ENCODE data around the gene SLMAP. TPM values are rescaled to one million over a fixed set of nuclear protein-coding genes. Genes with fewer than 3 reads are reported as not detected.

SLMAP gene
- total RNA-seq, 1 experiment from 2014 or later = 49.2 TPM

GRCh38 chr3:57942388-57942787, 186.3 kb downstream of the SLMAP start:
- Histone ChIP-seq H3K9me3 (ENCODE audit: control insufficient read depth, insufficient read depth, low read depth, low read length) (no peaks in the 10 kb centered on the region), H3K4me1 (ENCODE audit: control insufficient read depth, insufficient read depth, low read length) (peaks cover 21% of the 10 kb centered on the region), H3K27me3 (ENCODE audit: control insufficient read depth, insufficient read depth, low read length) (no peaks in the 10 kb centered on the region), H3K4me3 (ENCODE audit: low read depth in 2 of 2, low read length in 2 of 2) (no peak overlapping the region), H3K27ac (ENCODE audit: low read length) (peak overlapping the region; percentile 70; the same call in 1 of the 2 replicates), H3K36me3 (ENCODE audit: control insufficient read depth, insufficient read depth, low read length) (no peaks in the 10 kb centered on the region)
- POLR2A ChIA-PET = no interaction called here
- no TSS peak for BruUV-seq (replicated peaks)
- DNase-seq (ENCODE audit: low read depth, low spot score) (no peak), ATAC-seq (no peak)
- CTCF ChIA-PET = no interaction called here
- in situ Hi-C loops (cut with HindIII; ENCODE audit: low pct_unique_long_range_greater_than_20kb, low sequenced_read_pairs) = no loop called here
- intact Hi-C loops (cut with micrococcal nuclease; ENCODE audit: unreplicated experiment) = no loop called here
- TF ChIP-seq TCF7L2 (IDR thresholded peaks at IDR 0.05; ENCODE audit: low read depth, low read length) = no peak

- Histone ChIP-seq H3K4me1 (ENCODE audit: control insufficient read depth, insufficient read depth, low read length) (peaks cover 21% of the 10 kb centered on the region), H3K9me3 (ENCODE audit: control insufficient read depth, insufficient read depth, low read depth, low read length) (no peaks in the 10 kb centered on the region), H3K27ac (ENCODE audit: low read length) (peak overlapping the region; percentile 70), H3K27me3 (ENCODE audit: control insufficient read depth, insufficient read depth, low read length) (no peaks in the 10 kb centered on the region), H3K4me3 (ENCODE audit: low read depth in 2 of 2, low read length in 2 of 2) (no peak overlapping the region), H3K36me3 (ENCODE audit: control insufficient read depth, insufficient read depth, low read length) (no peaks in the 10 kb centered on the region)
- intact Hi-C loops (cut with micrococcal nuclease; ENCODE audit: unreplicated experiment) (no loop called here), in situ Hi-C loops (cut with HindIII; ENCODE audit: low pct_unique_long_range_greater_than_20kb, low sequenced_read_pairs) (no loop called here)
- ChIA-PET POLR2A (no interaction called here), CTCF (no interaction called here)
- no TSS peak for BruUV-seq (replicated peaks)
- TF ChIP-seq CTCF (IDR thresholded peaks at IDR 0.05) (no peak), POLR2AphosphoS5 (IDR thresholded peaks at IDR 0.05; ENCODE audit: low read depth, low read length) (no peak), REST (IDR thresholded peaks at IDR 0.05; ENCODE audit: insufficient read depth in 1 of 2, low read depth in 2 of 2, low read length in 1 of 2) (no peak), SIN3A (IDR thresholded peaks at IDR 0.05; ENCODE audit: borderline replicate concordance, insufficient read depth, low read depth, low read length) (no peak), TCF7L2 (IDR thresholded peaks at IDR 0.05; ENCODE audit: low read depth, low read length) (no peak)
- ATAC-seq (peak; percentile 61; the same call in 1 of the 2 replicates), DNase-seq (ENCODE audit: low read depth, low spot score) (no peak)
Observed at GRCh38 chr3:57942872-57943283, 186.8 kb downstream of the SLMAP start.

- DNase-seq (ENCODE audit: low read depth, low spot score) (no peak), ATAC-seq (peak; percentile 54)
- in situ Hi-C loops (cut with HindIII; ENCODE audit: low pct_unique_long_range_greater_than_20kb, low sequenced_read_pairs) = no loop called here
- intact Hi-C loops (cut with micrococcal nuclease; ENCODE audit: unreplicated experiment) = no loop called here
- CTCF ChIA-PET = no interaction called here
- Histone ChIP-seq H3K9me3 (ENCODE audit: control insufficient read depth, insufficient read depth, low read depth, low read length) (no peaks in the 10 kb centered on the region), H3K36me3 (ENCODE audit: control insufficient read depth, insufficient read depth, low read length) (no peaks in the 10 kb centered on the region), H3K4me3 (ENCODE audit: low read depth in 2 of 2, low read length in 2 of 2) (no peak overlapping the region), H3K27ac (ENCODE audit: low read length) (peak overlapping the region; percentile 70), H3K27me3 (ENCODE audit: control insufficient read depth, insufficient read depth, low read length) (no peaks in the 10 kb centered on the region), H3K4me1 (ENCODE audit: control insufficient read depth, insufficient read depth, low read length) (peaks cover 21% of the 10 kb centered on the region)
- no TSS peak for BruUV-seq (replicated peaks)
- POLR2A ChIA-PET = interaction anchor here (0.6 kb wide), 1 partner anchor 138 kb away, joined by 5 read pairs; no protein-coding TSS in a partner anchor
- no peak for TF ChIP-seq REST (IDR thresholded peaks at IDR 0.05; ENCODE audit: insufficient read depth in 1 of 2, low read depth in 2 of 2, low read length in 1 of 2)
- peak; percentile 93 for TF ChIP-seq TCF7L2 (IDR thresholded peaks at IDR 0.05; ENCODE audit: low read depth, low read length)
- no peak for TF ChIP-seq POLR2AphosphoS5 (IDR thresholded peaks at IDR 0.05; ENCODE audit: low read depth, low read length)
- TF ChIP-seq CTCF (IDR thresholded peaks at IDR 0.05) = no peak
- no peak for TF ChIP-seq SIN3A (IDR thresholded peaks at IDR 0.05; ENCODE audit: borderline replicate concordance, insufficient read depth, low read depth, low read length)
Observed at GRCh38 chr3:57943525-57944495, 187.7 kb downstream of the SLMAP start.
